GM21717 (cell line): ENCODE data around the gene TNS3.

Experiments used
- ATAC-seq: cut with Tn5 transposase; IDR thresholded peaks from one replicate; pipeline ENCODE4 v1.9.1; 2021; ENCODE audit warnings: mild to moderate bottlenecking, moderate library complexity; ENCODE audit not compliant: unreplicated experiment

Gene TNS3

DNA sequence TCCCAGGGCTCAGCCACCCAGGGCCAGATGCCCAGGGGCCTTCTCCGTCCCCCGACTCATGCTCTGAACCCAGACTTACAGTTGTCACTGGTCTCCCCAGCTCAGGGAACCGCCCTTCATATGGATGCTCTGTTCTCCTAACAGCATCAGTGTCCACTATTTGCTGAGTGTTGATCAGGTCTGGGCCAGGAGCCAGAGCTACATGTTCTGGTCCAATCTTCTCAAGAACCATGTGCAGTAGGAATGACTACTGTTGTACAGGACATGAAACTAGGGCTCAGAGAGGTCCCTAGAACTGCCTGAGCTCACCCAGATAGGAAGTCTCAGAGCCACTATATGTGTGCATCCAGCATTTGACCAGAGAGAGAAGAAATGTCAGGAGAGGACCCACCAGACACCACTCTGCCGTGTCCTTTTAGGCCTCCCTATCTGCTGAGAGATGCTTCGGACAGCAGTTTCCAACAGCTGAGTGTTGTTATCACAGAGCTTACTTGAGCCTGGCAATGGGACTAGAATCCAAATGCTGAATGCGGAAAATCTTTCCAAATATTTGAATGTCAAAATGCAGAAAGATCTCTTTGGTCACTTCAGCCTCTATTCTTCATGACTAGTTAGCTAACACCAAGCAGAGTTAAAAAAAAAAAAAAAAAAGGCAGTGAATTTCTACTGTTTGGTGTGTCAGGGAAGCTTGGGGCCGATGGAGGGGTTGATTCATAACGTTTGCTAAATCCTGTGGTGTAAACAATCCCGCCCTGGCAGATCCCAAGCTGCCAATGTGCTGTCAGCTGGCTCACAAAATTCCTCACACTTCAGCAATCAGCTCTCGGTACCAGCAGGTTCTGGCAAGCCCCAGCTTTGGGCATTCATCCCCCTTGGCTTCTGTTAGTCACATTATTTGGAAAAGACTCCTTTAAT lies 246.1 kb downstream of the TNS3 start:
- ATAC-seq, result no peak

DNA sequence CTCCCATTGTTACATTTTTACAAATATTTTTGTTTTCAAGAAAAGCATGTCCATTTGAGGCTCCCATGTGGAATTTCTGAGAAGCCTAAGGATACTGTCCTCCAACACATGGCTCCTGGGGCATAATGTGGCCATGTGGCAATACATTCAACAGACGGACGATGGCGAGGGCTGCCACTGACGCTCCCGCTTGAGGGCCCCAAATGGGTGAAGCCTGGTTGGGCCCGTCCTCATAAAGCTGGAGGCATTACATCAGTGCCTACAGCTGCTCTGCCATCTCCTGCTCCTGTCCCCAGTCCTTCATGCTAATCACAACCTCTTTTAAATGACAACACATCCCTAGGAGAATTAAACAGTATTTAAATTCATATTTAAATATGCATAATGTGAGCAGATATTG lies 246.8 kb downstream of the TNS3 start:
- ATAC-seq, result no peak

DNA sequence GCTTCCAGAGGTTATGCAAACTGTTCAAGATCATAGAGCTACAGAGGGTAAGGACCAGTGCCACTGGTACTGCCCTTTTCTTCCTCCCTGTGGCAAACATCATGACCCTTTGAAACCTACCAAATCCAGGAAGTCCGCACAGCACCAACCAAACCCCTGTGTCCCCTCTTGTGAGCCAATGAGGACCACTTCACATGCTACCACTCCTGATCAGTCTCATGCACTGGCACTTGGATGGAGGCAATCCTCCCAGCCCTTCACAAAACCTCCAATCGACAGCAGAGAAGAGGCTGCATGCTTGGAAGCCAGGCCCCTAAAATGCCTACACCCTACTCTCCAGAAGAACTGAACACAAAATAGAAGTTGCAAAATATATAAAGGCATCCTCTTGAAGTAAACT lies 248.0 kb downstream of the TNS3 start:
- ATAC-seq, result no peak

DNA sequence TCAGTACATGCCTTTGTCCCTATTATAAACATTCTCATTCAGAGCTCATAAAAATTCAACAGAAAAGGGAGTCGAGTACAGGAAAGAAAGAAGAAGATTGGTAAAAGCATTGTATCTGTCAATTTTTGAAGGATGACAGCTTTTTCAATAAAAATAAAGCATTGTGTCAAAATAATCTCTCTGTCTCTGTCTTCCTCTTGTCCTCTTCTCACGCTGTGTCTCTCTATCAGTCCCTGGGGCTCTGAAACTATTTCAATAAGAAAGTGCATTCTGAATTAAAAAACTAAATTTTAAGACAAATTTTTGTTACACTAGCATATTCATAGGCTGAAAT lies 248.4 kb downstream of the TNS3 start:
- ATAC-seq, result no peak

DNA sequence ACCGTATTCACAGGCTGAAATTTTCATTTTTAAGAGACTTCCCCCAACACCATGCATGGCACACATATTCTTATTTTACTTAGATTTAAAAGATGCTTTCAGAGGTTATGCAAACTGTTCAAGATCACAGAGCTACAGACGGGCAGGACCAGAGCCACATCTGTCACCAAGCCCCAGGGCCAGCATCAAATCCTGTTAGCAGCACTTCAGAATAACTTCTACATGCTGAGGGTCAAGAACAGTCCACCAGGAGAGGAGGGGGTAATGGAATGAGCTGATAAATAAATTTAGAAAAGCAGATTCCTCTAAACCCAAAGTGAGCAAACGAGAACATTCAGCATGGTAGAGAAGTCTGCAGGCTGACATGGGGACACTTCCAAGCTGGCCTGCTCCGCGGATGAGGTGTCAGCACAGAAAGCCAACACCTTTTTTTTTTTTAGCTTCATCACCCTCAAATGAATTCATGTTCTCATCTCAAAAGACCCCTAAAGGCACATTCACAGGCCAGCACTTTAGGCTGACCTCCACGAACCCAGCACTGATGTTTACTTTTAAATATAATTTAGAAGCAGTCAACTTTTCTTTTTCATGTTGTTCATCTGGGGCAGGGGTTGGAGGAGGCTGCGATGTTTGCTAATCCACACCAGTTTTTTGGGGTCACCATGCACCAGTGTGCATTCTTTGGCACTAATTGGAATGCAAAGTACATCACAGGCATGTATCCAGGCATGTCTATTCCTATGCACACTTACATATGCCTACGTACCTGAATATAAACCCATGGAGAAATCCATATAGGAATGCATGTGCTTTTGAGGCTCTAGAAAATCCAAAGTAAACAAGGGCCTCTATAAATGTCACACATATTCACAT lies 249.0 kb downstream of the TNS3 start:
- no peak for ATAC-seq

DNA sequence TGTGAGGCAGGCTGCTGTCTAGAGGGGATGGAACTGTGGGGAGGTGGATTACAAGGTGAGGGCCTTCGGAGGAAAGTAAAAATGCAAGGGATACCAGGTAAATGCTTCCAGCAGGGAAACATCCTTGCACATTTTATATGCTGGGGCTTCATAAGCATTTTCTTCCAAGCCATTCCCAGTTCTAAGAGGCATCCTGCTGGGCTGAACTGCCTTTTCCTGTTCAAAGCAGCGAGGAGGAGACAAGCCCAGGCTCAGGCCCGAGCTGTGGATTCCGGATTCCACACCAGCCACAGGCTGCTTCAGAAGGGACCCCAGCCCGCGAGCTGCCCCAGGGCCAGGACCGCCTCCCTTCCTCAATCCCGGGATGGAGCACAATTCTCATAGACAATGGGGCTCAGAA lies 249.7 kb downstream of the TNS3 start:
- no peak for ATAC-seq

DNA sequence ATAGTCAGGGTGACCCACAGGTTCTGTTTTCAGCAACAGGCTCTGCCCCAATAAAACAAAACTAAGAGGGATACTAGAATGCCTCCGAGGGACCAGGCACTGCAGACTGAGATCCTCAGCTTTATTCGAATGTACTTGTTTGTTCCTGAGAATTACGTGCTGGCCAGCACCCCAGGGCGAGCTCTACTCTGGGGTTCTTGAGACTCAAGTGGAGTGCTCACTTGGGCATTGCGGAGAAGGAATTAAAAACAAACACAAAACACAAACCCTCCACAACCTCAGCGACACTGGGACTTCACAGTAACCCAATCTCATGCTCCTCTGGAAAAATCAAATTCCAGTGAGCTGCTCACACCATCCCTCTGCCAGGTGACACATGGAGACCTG lies 250.7 kb downstream of the TNS3 start:
- ATAC-seq, result no peak

DNA sequence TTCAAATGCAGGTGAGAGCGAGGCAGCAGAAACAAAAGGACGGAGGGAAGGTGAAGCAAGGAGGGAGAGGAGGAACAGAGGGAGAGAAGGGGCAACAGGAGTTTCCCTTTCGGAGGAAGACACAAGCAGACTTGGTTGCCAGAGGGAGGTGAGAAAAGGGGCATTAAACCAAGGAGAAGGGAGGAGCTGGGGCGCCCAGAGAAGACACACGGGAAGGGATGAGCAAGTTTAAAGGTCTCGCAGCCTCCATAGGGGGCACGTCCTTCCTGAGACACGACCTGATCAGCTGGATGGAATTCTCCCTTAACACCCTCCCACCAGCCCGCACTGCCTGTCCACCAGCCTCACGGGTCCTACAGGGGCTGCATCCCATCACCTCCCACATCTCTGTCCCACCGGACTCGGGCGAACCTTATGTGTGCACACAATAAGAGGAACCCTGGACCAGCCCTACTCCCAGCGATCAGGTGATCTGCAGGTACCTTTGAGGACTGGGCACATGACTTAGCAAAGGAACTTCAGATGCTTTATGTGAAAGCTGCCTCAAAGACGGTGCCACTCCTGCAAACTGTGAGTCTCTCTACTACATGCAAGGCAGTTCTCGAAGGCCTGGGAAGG lies 251.2 kb downstream of the TNS3 start:
- ATAC-seq, result no peak

DNA sequence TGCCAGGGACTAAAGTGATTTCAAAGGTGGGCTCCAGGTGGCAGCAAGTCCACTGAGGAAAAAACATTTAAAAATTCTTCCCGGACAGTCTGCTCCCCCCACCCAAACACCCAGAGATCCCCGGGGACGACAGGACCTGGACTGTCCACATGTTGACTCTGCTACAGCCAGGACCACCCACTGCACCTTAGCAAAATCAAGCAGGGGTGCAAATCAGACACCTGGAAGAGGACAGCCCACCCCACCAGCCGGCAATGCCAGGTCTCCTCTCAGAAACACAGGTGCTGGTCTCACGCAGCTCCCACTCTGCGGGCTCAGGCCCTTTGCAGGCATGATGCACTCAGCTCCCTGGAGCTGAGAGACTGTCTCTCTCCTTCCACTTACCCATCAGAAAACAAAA lies 251.9 kb downstream of the TNS3 start:
- no peak for ATAC-seq

DNA sequence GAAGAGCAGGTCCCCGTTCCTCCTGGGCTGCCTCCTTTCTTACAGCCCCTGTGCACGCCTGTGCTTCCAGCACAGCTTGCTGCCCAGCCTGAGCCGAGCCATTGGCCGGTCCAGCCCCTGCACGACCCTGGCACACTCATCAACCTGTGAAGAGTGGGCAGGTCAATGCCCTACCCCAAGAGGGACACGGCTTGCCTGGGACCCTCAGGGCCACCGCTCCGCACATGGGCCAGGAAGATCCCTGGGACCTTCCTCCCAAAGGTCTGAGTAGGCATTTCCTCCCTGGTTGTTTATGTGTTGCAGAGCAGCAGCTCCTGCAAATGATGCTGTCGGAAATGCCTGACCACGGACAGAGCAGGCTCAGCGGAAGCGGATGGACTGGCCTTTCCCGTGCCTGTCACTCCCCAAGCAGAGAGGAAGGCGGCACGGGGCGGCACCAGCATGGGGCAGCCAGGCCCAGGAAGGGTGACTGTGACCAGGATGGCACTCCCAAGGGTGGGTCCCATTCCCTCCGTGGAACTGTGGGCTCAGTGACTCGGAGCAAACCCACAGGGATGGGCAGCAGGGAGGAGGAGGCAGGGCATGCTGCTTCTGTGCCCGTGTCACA lies 252.5 kb downstream of the TNS3 start:
- no peak for ATAC-seq

DNA sequence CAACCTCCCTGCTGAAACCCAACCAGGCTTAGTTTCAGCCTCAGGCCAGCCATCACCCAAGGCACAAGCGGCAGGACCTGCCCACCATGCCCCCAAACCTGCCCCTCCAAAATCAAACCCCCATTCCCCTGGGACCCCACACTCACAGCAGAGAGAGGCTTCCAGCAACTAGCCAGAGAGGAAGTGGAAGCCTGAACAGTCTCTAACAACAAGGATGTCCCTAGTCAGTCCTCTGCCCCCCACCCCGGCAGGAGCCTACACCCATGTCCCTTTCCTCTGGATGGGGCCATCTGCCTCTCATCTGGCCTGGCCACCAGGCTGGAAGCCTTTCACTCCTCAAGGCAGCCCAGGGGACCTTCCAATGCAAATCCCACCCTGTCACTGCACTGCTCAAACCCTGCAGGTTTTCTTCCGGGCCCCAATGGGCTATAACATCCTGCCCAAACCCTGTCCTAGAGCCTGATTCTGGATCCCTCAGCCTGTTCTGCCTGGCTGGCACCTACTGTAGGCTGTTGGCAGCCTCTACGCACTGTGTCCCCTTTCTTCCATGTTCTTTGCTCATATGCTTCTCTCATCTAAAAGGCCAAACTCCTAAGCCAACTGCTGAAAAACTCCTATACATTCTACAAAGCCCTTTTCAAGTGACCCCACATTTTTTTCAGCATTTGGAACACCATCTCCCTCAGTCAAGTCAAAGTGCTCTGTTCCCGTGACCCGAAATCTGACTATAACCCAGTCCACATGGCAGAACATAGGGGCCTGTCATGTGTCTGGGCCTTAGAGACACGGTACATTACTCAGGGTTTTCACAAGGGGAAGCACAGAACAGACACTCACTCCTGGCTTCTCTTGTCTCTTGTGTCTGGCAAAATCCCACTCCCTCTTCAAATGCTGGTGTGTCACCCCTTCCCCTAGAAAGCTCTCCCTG lies 253.3 kb downstream of the TNS3 start:
- ATAC-seq, result no peak

DNA sequence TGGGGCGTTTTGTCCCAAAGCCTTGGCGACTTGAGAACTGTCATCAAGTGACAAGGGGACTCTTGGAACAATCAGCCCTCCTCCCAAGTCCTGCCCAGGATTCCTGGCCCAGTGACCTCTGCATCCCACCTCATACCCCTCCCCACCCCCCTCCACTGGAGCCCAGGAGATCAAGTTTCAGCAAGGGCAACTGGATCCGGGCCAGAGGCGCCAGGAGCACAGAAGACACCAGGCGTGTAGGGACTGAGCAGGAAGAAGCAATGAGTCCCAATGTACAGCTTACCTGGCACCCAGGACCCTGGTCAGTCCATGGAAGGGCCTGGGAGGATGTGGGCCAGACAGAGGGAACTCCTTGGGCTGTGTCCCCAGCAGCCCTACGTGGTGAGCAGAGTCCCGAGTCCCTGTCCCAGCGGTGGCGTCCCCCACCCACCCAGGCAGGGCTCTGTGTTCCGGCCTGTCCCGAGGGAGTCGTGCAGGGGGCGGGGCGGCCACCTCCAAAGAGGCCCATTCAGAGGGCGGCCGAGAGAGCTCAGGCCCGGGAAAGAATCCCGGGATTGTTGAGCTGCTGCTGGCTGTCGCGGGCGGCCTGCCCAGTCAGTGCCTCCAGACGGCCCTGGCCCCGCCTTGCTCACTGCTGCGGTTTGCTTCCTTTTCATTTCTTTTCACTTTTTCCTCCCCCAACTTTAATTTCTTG lies 254.1 kb downstream of the TNS3 start:
- ATAC-seq, result no peak

DNA sequence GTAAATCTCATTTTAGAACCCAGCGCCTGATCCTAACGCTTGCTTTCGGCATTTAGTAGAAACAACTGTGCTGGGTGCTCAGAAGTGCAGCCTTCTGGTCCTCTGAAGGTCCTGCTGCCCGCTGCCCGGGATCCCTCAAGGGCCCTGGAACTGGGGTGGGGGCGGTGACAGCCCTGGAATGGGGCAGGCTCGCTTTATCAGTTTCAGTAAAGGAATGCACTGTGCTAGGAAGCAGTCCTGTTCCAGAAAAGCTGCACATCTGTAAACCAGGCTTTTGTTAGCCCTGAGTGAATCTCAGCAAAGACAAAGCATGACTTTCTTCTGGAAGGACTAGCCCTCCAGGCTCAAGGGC lies 254.6 kb downstream of the TNS3 start:
- no peak for ATAC-seq

DNA sequence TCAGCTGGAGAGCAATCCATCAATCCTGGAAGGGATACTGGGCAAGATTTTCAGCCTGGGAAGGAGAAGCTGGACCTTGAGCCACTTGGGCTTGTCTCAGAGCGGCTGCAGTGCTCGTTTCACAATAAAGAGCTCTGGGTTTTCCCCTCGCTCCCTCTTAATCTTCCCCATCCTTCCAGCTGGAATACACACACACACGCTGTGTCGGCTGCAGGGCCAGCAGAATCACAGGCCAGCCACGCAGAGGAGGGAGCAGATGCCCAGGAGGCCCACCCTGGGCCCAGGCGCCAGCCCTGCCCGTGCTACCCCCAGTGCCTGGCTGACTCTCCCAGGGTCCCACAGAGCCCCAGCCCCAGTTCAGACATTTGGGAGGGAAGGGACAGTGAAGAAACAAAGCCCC lies 255.1 kb downstream of the TNS3 start:
- ATAC-seq, result no peak

DNA sequence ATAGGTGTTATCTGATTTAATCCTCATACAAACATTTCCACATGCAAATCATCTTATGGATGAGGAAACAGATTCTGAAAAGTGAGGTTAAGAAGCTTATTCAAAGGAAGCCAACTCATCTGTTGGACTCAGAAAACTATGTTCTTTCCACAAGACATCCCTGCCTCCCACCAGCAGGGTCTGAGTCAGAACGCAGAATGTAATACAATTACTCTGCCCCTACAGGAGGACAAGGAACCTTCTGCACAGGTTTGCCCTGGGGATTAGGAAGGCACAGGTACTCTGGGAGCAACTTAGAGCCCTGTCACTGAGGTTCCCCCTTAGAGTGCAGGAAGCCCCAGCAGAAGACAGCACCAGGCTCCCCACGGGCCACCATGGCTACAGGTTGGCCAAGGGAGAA lies 255.7 kb downstream of the TNS3 start:
- no peak for ATAC-seq

DNA sequence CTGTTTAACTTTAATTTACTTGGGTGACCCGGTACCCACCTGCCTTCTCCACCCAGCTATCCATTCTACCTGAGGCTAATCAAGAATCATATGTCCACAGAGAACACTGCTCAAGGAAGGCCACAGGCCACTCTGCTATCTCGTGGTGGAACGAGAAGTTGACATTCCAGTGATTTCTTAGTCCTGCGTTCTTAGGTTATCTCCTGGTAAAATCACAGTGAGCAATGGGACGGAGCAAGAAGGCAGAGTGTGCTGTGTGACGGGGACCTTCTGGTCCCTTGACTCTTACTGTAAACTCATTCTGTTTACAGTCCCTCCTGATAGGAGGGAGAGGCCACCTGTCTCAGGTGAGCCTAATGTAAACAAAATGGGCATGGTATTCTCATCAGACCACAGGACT lies 256.6 kb downstream of the TNS3 start:
- ATAC-seq, result no peak

DNA sequence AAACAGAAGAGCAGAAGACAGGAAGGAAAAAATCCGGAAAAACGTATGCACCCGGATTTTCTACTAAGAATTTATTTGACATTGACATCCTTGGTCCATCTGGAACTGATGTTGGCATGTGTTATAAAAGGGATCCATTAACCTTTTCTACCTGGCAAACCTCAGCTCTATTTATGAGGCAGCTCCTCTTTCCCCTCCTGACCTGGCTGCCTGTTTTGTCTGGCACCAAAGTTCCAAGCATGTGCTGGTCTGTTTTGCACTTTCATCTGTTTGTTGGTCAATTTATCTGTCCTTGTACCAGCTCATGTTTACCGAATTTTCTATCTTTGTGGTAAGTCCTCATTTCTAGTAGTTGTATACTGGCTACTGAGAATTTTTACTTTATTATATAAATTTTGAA lies 258.0 kb downstream of the TNS3 start:
- ATAC-seq, result no peak

DNA sequence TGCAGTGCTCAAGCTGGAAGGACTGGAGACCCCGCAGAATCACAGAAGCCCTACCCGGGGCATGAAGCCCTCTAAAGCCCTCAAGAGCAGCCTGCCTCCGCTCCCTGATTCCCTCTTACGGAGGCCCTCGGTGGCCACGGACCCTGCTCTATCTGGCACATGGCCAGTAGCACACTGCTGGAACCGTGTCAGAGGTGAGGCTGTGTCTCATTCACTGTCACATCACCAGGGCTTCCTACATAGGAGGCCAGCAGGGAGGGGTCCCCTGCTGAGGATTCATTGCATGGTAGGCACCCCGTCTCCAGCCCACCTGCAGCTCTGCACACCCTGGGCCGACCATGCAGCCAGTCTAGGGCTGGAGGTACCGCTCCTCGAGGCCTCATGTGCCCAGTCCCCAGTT lies 259.2 kb downstream of the TNS3 start:
- no peak for ATAC-seq

DNA sequence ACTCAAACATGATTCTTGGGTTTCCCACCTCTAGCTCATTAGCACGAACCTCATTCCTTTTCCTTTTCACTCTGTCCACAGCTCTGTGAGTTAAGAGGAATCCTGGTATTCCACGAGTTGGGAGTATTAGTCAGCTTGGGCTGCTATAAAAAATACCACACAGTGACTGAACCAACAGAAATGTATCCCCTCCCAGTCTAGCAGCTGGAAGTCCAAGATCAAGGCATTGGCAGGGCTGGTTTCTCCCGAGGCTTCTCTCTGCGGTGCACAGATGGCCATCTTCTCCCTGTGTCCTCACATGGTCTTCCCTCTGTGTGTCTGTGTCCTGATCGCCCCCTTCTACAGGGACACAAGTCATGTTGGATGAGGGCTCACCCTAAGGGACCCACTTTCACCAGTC lies 261.6 kb downstream of the TNS3 start:
- ATAC-seq, result no peak
